ENCODE results near the gene DPY30. TPM values are rescaled to one million over a fixed set of nuclear protein-coding genes. Genes with fewer than 3 reads are reported as not detected.

Gene DPY30
- polyA plus RNA-seq, 1 donor (not counting 4 experiments of a cell fraction or from before 2014, with no cell fraction given), result 117 TPM

DNA sequence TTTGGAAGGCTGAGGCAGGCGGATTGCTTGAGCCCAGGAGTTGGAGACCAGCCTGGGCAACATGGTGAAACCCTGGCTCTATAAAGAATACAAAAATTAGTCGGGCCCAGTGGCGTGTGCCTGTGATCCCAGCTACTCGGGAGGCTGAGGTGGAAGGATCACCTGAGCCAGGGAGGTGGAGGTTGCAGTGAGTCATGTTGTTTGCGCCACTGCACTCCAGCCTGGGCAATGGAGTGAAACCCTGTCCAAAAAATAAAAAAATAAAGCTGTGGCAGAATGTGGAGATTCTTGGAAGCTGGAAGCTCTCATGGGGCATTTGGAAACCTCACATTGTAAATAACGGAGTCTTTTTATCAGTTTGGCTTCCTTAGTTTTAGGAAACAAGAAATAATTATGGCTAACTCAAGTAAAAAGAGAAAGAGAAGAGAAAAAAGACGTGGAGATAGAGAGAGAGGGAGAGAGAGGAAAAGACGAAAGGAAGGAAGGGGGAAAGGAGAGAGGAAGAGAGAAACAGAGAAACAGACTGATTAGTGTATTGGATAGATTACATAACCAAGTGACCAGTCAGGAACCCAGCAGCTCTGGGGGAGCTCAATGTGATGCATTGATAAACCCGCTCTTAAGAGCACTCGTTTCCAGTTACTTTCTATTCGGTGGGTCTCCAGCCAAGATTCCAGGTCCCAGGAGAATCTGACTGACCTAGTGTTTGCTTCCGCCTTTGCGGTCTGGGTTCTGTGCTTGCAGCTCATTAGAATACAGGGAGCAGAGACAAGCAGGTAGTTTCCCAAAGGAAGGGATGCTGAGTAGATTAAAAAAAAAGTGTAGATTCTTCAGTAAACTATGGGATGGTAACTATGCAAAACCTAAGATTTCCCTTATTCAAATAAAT lies 22.6 kb upstream of the DPY30 start:
- peaks cover 4% of the 10 kb centered on the region for H3K79me2 ChIP-seq (ENCODE audit: control insufficient read depth, insufficient read depth, low read length)
- H3K27me3 ChIP-seq (ENCODE audit: control insufficient read depth, extremely low read depth, insufficient read depth, low read length), result no peaks in the 10 kb centered on the region
- H3K9ac ChIP-seq (ENCODE audit: control insufficient read depth, extremely low read depth, insufficient read depth, low read length), result peak overlapping the region; percentile 82
- H3K9me1 ChIP-seq (ENCODE audit: control insufficient read depth, extremely low read depth, insufficient read depth, low read length), result no peaks in the 10 kb centered on the region
- no peaks in the 10 kb centered on the region for H3K36me3 ChIP-seq (ENCODE audit: control insufficient read depth in 2 of 2, extremely low read depth in 1 of 2, insufficient read depth in 2 of 2, low read length in 2 of 2)
- H3K4me2 ChIP-seq (ENCODE audit: control insufficient read depth, extremely low read depth, insufficient read depth, low read depth, low read length), result peak overlapping the region; percentile 93
- no peak for TF ChIP-seq EZH2 (IDR thresholded peaks at IDR 0.05; ENCODE audit: low read length)
- TF ChIP-seq, protein P1, sequence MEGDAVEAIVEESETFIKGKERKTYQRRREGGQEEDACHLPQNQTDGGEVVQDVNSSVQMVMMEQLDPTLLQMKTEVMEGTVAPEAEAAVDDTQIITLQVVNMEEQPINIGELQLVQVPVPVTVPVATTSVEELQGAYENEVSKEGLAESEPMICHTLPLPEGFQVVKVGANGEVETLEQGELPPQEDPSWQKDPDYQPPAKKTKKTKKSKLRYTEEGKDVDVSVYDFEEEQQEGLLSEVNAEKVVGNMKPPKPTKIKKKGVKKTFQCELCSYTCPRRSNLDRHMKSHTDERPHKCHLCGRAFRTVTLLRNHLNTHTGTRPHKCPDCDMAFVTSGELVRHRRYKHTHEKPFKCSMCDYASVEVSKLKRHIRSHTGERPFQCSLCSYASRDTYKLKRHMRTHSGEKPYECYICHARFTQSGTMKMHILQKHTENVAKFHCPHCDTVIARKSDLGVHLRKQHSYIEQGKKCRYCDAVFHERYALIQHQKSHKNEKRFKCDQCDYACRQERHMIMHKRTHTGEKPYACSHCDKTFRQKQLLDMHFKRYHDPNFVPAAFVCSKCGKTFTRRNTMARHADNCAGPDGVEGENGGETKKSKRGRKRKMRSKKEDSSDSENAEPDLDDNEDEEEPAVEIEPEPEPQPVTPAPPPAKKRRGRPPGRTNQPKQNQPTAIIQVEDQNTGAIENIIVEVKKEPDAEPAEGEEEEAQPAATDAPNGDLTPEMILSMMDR (optimal IDR thresholded peaks at IDR 0.05 in 1 of 3, IDR thresholded peaks at IDR 0.05 in 1 of 3, conservative IDR thresholded peaks at IDR 0.05 in 1 of 3; ENCODE audit: extremely low read depth in 1 of 3, insufficient read depth in 2 of 3, low read length in 3 of 3), result no peak
- H3K9me3 ChIP-seq (ENCODE audit: control insufficient read depth, low read depth, low read length), result no peaks in the 10 kb centered on the region
- H2AFZ ChIP-seq (ENCODE audit: control insufficient read depth, low read length), result peak overlapping the region; percentile 81
- FAIRE-seq (no peak), DNase-seq (ENCODE audit: low read depth, low spot score) (no peak)
- H3K4me1 ChIP-seq (ENCODE audit: control insufficient read depth, extremely low read depth, insufficient read depth, low read length), result peaks cover 14% of the 10 kb centered on the region
- H4K20me1 ChIP-seq (ENCODE audit: control insufficient read depth, extremely low read depth, insufficient read depth, low read length), result no peaks in the 10 kb centered on the region
- dilution Hi-C loops (cut with MboI; ENCODE audit: extremely low pct_ligation_motif_present, low sequenced_read_pairs), result no loop called here
- H3K4me3 ChIP-seq (ENCODE audit: control insufficient read depth in 2 of 3, extremely low read depth in 1 of 3, insufficient read depth in 2 of 3, low read depth in 1 of 3, low read length in 3 of 3), result peak overlapping the region; percentile 79 to 94 (median 93)
- H3K27ac ChIP-seq (ENCODE audit: control insufficient read depth, insufficient read depth, low read length), result peak overlapping the region; percentile 84

DNA sequence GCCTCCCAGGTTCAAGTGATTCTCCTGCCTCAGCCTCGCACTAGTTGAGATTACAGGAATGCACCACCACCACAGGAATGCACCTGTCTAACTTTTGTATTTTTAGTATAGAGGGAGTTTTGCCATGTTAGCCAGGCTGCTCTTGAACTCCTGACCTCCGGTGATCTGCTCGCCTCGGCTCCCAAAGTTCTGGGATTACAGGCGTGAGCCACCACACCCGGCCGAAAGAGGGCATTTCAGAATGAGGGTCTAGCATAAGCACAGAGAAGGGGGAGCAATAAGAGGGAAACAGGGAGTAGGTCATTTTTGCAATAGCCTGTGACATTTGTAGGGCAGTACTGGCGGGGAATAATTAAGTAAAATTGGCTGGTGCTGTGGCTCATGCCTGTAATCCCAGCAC lies 21.8 kb upstream of the DPY30 start:
- Histone ChIP-seq H3K4me1 (ENCODE audit: control insufficient read depth, extremely low read depth, insufficient read depth, low read length) (peaks cover 14% of the 10 kb centered on the region), H3K4me3 (ENCODE audit: control insufficient read depth in 2 of 3, extremely low read depth in 1 of 3, insufficient read depth in 2 of 3, low read depth in 1 of 3, low read length in 3 of 3) (no peak overlapping the region), H2AFZ (ENCODE audit: control insufficient read depth, low read length) (no peak overlapping the region), H4K20me1 (ENCODE audit: control insufficient read depth, extremely low read depth, insufficient read depth, low read length) (no peaks in the 10 kb centered on the region), H3K9me1 (ENCODE audit: control insufficient read depth, extremely low read depth, insufficient read depth, low read length) (no peaks in the 10 kb centered on the region), H3K9me3 (ENCODE audit: control insufficient read depth, low read depth, low read length) (no peaks in the 10 kb centered on the region), H3K27me3 (ENCODE audit: control insufficient read depth, extremely low read depth, insufficient read depth, low read length) (no peaks in the 10 kb centered on the region), H3K9ac (ENCODE audit: control insufficient read depth, extremely low read depth, insufficient read depth, low read length) (no peak overlapping the region), H3K79me2 (ENCODE audit: control insufficient read depth, insufficient read depth, low read length) (peaks cover 4% of the 10 kb centered on the region), H3K27ac (ENCODE audit: control insufficient read depth, insufficient read depth, low read length) (no peak overlapping the region), H3K36me3 (ENCODE audit: control insufficient read depth in 2 of 2, extremely low read depth in 1 of 2, insufficient read depth in 2 of 2, low read length in 2 of 2) (no peaks in the 10 kb centered on the region), H3K4me2 (ENCODE audit: control insufficient read depth, extremely low read depth, insufficient read depth, low read depth, low read length) (no peak overlapping the region)
- TF ChIP-seq EZH2 (IDR thresholded peaks at IDR 0.05; ENCODE audit: low read length), result no peak
- TF ChIP-seq, protein P1 (optimal IDR thresholded peaks at IDR 0.05 in 1 of 3, IDR thresholded peaks at IDR 0.05 in 1 of 3, conservative IDR thresholded peaks at IDR 0.05 in 1 of 3; ENCODE audit: extremely low read depth in 1 of 3, insufficient read depth in 2 of 3, low read length in 3 of 3), result no peak
- DNase-seq (ENCODE audit: low read depth, low spot score) (no peak), FAIRE-seq (no peak)
- dilution Hi-C loops (cut with MboI; ENCODE audit: extremely low pct_ligation_motif_present, low sequenced_read_pairs), result no loop called here
